ENCODE results near the gene NT5C2. TPM values are rescaled to one million over a fixed set of nuclear protein-coding genes. Genes with fewer than 3 reads are reported as not detected.

NT5C2 gene
- total and polyA plus RNA-seq, 2 of the 4 experiments (the other 2 are of a cell fraction): 60.0 to 65.1 TPM

- intact Hi-C loops (cut with micrococcal nuclease): no loop called here
- ATAC-seq (ENCODE audit: low read depth) (no peak), DNase-seq (no peak)
- no peak overlapping the region for H3K18ac ChIP-seq (ENCODE audit: low read depth, low read length)
- CTCF ChIA-PET: interaction anchor here (1.5 to 2.5 kb wide), 2 partner anchors 141 to 173 kb away, joined by 3 to 8 read pairs; partner anchors contain the start of gene INA
- H2BK5ac ChIP-seq (ENCODE audit: low read depth, low read length, poor library complexity, severe bottlenecking): no peak overlapping the region
- H3K27ac ChIP-seq (ENCODE audit: insufficient read depth, low read length): no peak overlapping the region
- H3K23ac ChIP-seq (ENCODE audit: low read depth, low read length): no peak overlapping the region
- peaks cover 21% of the 10 kb centered on the region for H3K36me3 ChIP-seq (ENCODE audit: control insufficient read depth, insufficient read depth, low read length)
- no peak overlapping the region for H2BK120ac ChIP-seq (ENCODE audit: low read depth, low read length)
- no peak overlapping the region for H2BK20ac ChIP-seq (ENCODE audit: low read depth, low read length)
- no peak overlapping the region for H3K9ac ChIP-seq (ENCODE audit: low read depth, low read length)
- no peak overlapping the region for H3K56ac ChIP-seq (ENCODE audit: extremely low read depth, insufficient read depth, low read length)
- no peak overlapping the region for H3K4ac ChIP-seq (ENCODE audit: low read depth, low read length)
- no peak overlapping the region for H2AK5ac ChIP-seq (ENCODE audit: low read depth, low read length)
- no peaks in the 10 kb centered on the region for H3K4me1 ChIP-seq (ENCODE audit: control insufficient read depth, insufficient read depth, low read length)
- dilution Hi-C loops (cut with HindIII; ENCODE audit: low sequenced_read_pairs, unreplicated experiment): no loop called here
- no peak overlapping the region for H3K14ac ChIP-seq (replicated peaks; ENCODE audit: low read depth, low read length)
- H3K9me1 ChIP-seq (ENCODE audit: insufficient read depth, low read length): no peaks in the 10 kb centered on the region; the same call in 1 of the 2 replicates
- peaks cover 3 to 27% of the 10 kb centered on the region in 2 experiments; a peak in 3 of 4 replicates for H3K79me1 ChIP-seq (ENCODE audit: low read depth in 1 of 2, low read length in 2 of 2)
- TF ChIP-seq MAFK (IDR thresholded peaks at IDR 0.05; ENCODE audit: low read depth, low read length) (no peak), RFX5 (IDR thresholded peaks at IDR 0.05; ENCODE audit: low read depth, low read length) (no peak), NFE2L2 (IDR thresholded peaks at IDR 0.05; ENCODE audit: low read depth, low read length) (no peak), MXI1 (IDR thresholded peaks at IDR 0.05; ENCODE audit: borderline replicate concordance, low read depth, low read length) (no peak), SMC3 (IDR thresholded peaks at IDR 0.05; ENCODE audit: low read depth, low read length) (no peak), POLR2A (IDR thresholded peaks at IDR 0.05; ENCODE audit: low read depth, low read length) (no peak), ELK1 (IDR thresholded peaks at IDR 0.05; ENCODE audit: borderline replicate concordance, low read depth, low read length) (no peak)
- H4K20me1 ChIP-seq (ENCODE audit: insufficient read depth, low read length): no peaks in the 10 kb centered on the region
- POLR2A ChIA-PET (ENCODE audit: unreplicated experiment): no interaction called here
- no TSS peak for BruUV-seq (replicated peaks)
- in situ Hi-C loops (cut with MboI; ENCODE audit: low sequenced_read_pairs): no loop called here
- H4K5ac ChIP-seq (ENCODE audit: low read depth, low read length): no peak overlapping the region
- H3K9me3 ChIP-seq (ENCODE audit: control insufficient read depth, insufficient read depth, low read length): no peaks in the 10 kb centered on the region
- H2BK15ac ChIP-seq (ENCODE audit: low read depth, low read length): no peak overlapping the region
- no peak overlapping the region for H4K91ac ChIP-seq (ENCODE audit: insufficient read depth, low read depth, low read length)
- H2AK9ac ChIP-seq (replicated peaks; ENCODE audit: low read depth, low read length, poor library complexity): no peak overlapping the region
- no peak overlapping the region for H3K4me3 ChIP-seq (ENCODE audit: insufficient read depth, low read depth, low read length)
- no peaks in the 10 kb centered on the region for H3K27me3 ChIP-seq (ENCODE audit: control insufficient read depth, insufficient read depth, low read length)
- H4K8ac ChIP-seq (ENCODE audit: low read depth in 2 of 2, low read length in 2 of 2): no peak overlapping the region
- no peak overlapping the region for H3K4me2 ChIP-seq (ENCODE audit: low read depth, low read length)
- no peak overlapping the region for H2AFZ ChIP-seq (replicated peaks; ENCODE audit: low read length, poor library complexity)
- WGBS, 2 experiments (ENCODE audit: extremely low coverage in 2 of 2, insufficient read length in 1 of 2): no CpG with 5 or more reads among the region's 2 CpGs
Measured at GRCh38 chr10:103103989-103104388, 89.1 kb downstream of the NT5C2 start.

All from IMR-90 (cell line).